Gastrocnemius medialis (tissue), 4 donors: ENCODE results near the gene ANKMY1.

Experiments used
- POLR2A ChIP-seq, 2 donors: fragments of 450-650 bp; IDR thresholded peaks; one replicate each; pipeline ENCODE4 v1.6.1; 2017; ENCODE audit warnings: antibody characterized with exemption in 2 of 2, mild to moderate bottlenecking in 2 of 2, moderate library complexity in 2 of 2
- TF ChIP-seq, protein P1 (sequence below), 5 experiments: fragments of 450-650 bp in 3 of 5; fragments of 200-600 bp in 2 of 5; sonication (generic) in 2 of 5; IDR thresholded peaks in 4 of 5; conservative IDR thresholded peaks in 1 of 5; 1 replicate in 4 of 5; 2 replicates in 1 of 5; pipeline ENCODE4 v1.5.1; 2016 to 2019; ENCODE audit warnings: antibody characterized with exemption in 5 of 5, mild to moderate bottlenecking in 3 of 5, moderate library complexity in 3 of 5

DNA sequence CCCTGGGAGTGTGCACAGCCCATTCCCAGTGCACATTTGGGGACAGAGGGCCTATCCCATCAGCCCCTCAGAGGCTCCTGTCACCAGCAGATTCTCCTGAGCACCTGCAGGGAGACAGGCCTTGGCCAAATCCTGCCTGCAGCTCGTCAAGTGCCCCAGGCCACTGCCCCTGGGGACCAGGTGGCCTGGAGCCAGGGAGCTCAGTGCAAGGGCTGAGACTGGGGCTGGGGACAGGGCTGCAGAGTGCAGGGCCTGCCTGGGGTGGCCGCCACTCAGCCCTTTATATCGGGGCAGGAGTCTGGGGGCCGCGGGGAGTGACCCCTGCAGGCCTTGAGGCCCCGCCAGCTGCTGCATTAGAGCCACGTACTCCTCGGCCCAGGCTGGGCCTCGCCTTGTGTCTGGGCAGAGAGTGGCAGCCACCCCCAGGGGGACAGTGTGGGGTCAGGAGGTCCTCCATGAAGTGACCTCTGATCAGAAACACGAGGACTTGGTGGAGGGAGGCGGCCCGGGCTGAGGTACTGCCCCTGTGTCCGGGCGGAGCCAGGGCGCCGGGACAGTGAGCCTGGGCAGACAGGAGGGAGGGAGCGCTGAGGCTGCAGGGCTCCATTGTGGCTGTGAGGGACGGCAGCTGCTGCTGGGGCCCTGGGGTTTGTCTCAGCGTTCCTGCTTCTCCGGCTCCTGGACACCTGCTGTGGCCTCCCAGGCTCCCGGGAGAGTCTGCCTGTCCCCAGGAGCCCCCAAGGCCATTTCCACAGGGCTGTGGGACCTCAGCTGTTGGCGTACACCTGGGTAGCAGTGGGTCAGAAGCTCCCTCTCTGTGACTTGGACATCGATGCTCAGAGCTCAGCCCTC is 98.2 kb downstream of the ANKMY1 start:
- TF ChIP-seq, protein P1, sequence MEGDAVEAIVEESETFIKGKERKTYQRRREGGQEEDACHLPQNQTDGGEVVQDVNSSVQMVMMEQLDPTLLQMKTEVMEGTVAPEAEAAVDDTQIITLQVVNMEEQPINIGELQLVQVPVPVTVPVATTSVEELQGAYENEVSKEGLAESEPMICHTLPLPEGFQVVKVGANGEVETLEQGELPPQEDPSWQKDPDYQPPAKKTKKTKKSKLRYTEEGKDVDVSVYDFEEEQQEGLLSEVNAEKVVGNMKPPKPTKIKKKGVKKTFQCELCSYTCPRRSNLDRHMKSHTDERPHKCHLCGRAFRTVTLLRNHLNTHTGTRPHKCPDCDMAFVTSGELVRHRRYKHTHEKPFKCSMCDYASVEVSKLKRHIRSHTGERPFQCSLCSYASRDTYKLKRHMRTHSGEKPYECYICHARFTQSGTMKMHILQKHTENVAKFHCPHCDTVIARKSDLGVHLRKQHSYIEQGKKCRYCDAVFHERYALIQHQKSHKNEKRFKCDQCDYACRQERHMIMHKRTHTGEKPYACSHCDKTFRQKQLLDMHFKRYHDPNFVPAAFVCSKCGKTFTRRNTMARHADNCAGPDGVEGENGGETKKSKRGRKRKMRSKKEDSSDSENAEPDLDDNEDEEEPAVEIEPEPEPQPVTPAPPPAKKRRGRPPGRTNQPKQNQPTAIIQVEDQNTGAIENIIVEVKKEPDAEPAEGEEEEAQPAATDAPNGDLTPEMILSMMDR (IDR thresholded peaks at IDR 0.05 in 4 of 5, conservative IDR thresholded peaks at IDR 0.05 in 1 of 5), result no peak
- TF ChIP-seq POLR2A (IDR thresholded peaks at IDR 0.05), result no peak
